Common myeloid progenitor, CD34-positive (primary cell): ENCODE data around the gene DTWD2.

Source experiments
- CTCF ChIA-PET: fragments of 350-600 bp; sonication (Branson Sonifier 250); formaldehyde crosslinking; loops from one replicate; lab custom pipeline; 2021; ENCODE audit warnings: antibody characterized with exemption; lab: Charles Lee
- POLR2A ChIA-PET: fragments of 350-600 bp; sonication (Branson Sonifier 250); formaldehyde crosslinking; loops from one replicate; lab custom pipeline; 2021; ENCODE audit warnings: antibody characterized with exemption; lab: Charles Lee
- DNase-seq, 3 donors: peaks; one replicate each; pipeline versions ENCODE4 v3.0.0 to v3.0.0-alpha.2; 2013
- H3K27ac ChIP-seq, 2 experiments: 1 replicate in 1 of 2; 2 replicates in 1 of 2; pipeline ENCODE4 v1.7.0; 2013; ENCODE audit warnings: inconsistent platforms in 2 of 2, low read length in 2 of 2, mild to moderate bottlenecking in 2 of 2, low read depth in 1 of 2, moderate library complexity in 1 of 2; ENCODE audit not compliant: severe bottlenecking in 2 of 2, insufficient read depth in 1 of 2, poor library complexity in 1 of 2
- H3K27me3 ChIP-seq, 5 experiments: replicated peaks in 2 of 5; 1 replicate in 3 of 5; 2 replicates in 2 of 5; pipeline versions ENCODE4 v1.6.1 to v1.7.0; 2013; ENCODE audit warnings: low read length in 4 of 5, mild to moderate bottlenecking in 2 of 5, moderate library complexity in 2 of 5, inconsistent platforms in 1 of 5; ENCODE audit not compliant: insufficient read depth in 5 of 5, control insufficient read depth in 4 of 5
- H3K36me3 ChIP-seq, 4 experiments: 1 replicate in 2 of 4; 2 replicates in 2 of 4; pipeline versions ENCODE4 v1.6.1 to v1.7.0; 2013; ENCODE audit warnings: low read length in 3 of 4, control low read depth in 1 of 4, mild to moderate bottlenecking in 1 of 4; ENCODE audit not compliant: control insufficient read depth in 4 of 4, insufficient read depth in 4 of 4
- H3K4me1 ChIP-seq, 4 experiments: 1 replicate in 3 of 4; 2 replicates in 1 of 4; pipeline versions ENCODE4 v1.6.1 to v1.7.1; 2013; ENCODE audit warnings: low read length in 3 of 4, mild to moderate bottlenecking in 3 of 4, control low read depth in 1 of 4, inconsistent platforms in 1 of 4, moderate library complexity in 1 of 4; ENCODE audit not compliant: control insufficient read depth in 4 of 4, insufficient read depth in 4 of 4; ENCODE audit errors: control extremely low read depth in 1 of 4
- H3K4me3 ChIP-seq, 7 experiments: 1 replicate in 4 of 7; 2 replicates in 3 of 7; pipeline versions ENCODE4 v1.5.1 to v1.7.0; 2013; ENCODE audit warnings: mild to moderate bottlenecking in 7 of 7, low read length in 6 of 7, moderate library complexity in 6 of 7, inconsistent platforms in 2 of 7, low read depth in 2 of 7, control low read depth in 1 of 7; ENCODE audit not compliant: insufficient read depth in 4 of 7, control insufficient read depth in 1 of 7; ENCODE audit errors: extremely low read depth in 1 of 7
- H3K9me3 ChIP-seq, 5 experiments: 1 replicate in 4 of 5; 2 replicates in 1 of 5; pipeline versions ENCODE4 v1.6.1 to v1.7.1; 2013; ENCODE audit warnings: low read length in 4 of 5, mild to moderate bottlenecking in 2 of 5, inconsistent platforms in 1 of 5, low read depth in 1 of 5, moderate library complexity in 1 of 5; ENCODE audit not compliant: control insufficient read depth in 4 of 5, insufficient read depth in 2 of 5; ENCODE audit errors: control extremely low read depth in 1 of 5
- WGBS: methylation state at CpG from one replicate; pipeline ENCODE4 v1.1.5; 2013; ENCODE audit not compliant: insufficient coverage; 5-methylcytosine and 5-hydroxymethylcytosine counted together

The DTWD2 gene

DNA sequence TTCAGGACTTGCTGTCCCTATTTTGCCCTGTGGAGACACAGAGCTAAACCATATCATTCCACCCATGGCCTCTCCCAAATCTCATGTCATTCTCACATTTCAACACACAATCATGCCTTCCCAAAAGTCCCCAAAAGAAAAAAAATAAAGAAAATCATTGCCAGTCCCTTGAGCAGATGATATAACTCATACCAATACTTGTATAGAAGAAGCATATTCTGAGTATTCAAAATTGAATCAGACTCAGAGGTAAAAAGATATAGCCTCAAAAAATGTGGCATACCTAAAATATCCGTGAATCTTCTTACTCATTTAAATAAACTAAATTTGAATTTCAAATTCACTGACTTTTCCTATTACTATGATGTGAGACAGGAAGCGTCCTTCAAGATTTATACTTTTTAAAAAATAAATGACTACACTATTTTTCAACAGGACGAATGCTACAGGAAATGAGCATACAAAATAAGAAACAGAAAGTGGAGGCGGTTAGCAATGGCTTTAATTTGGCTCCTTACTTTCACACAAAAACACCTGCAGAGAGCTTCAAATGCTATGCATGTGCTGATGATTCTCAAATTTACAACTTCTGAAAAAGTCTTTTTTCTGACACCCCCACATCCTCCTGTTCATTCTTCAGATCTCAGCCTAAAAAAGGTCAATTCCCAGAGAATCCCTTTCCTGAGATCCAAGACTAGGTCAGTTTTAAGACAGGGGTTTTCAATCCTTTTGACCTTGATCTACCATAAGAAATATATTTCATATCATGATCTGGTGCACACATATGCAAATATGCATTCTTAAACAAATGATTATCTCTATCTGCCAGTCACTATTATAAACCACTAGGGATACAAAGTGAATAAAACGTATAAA, 42.9 kb upstream of the DTWD2 start:
- POLR2A ChIA-PET: no interaction called here
- CTCF ChIA-PET: no interaction called here
- H3K27ac ChIP-seq: peak overlapping the region in 1 of 2 experiments; percentile 51

DNA sequence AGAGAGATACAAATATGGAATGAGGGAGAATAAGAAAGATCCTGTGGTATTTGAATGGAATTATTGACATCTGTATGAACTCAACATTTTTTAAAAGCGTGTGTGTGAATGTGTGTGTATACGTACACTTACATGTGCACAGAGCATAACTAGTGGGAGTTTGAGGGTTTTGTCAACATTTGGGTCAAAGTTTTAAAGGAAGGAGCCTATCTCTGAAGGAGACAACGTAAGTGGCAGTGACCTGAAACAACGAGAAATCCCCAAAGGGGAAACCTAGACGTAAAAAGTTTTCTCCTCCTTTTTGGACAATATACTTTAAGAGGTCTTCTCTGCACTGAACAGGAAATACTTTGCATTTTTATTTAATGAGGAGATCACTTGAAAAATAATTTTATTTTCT, 40.2 kb upstream of the DTWD2 start:
- Histone ChIP-seq H3K9me3 (no peaks in the 10 kb centered on the region), H3K4me3 (no peak overlapping the region), H3K27me3 (no peaks in the 10 kb centered on the region), H3K4me1 (peaks cover 3 to 27% (median 15%) of the 10 kb centered on the region in 4 experiments), H3K27ac (no peak overlapping the region), H3K36me3 (no peaks in the 10 kb centered on the region)
- POLR2A ChIA-PET: interaction anchor here (0.5 kb wide), 1 partner anchor 410 kb away, joined by 6 read pairs; no protein-coding TSS in a partner anchor
- 100% methylated on average over 3 of the region's 5 CpGs for WGBS
- DNase-seq: no peak
- CTCF ChIA-PET: no interaction called here

More for the DNA sequence above, 42.9 kb upstream of the DTWD2 start:
- Histone ChIP-seq H3K36me3 (no peaks in the 10 kb centered on the region), H3K4me1 (peaks cover 3 to 27% (median 15%) of the 10 kb centered on the region in 4 experiments), H3K27me3 (no peaks in the 10 kb centered on the region), H3K9me3 (no peaks in the 10 kb centered on the region), H3K4me3 (peak overlapping the region in 2 of 7 experiments; percentile 1 to 45)
- WGBS: 36% methylated on average over 2 of the region's 5 CpGs
- DNase-seq: peak in 2 of 3 donors; percentile 56 to 62

DNA sequence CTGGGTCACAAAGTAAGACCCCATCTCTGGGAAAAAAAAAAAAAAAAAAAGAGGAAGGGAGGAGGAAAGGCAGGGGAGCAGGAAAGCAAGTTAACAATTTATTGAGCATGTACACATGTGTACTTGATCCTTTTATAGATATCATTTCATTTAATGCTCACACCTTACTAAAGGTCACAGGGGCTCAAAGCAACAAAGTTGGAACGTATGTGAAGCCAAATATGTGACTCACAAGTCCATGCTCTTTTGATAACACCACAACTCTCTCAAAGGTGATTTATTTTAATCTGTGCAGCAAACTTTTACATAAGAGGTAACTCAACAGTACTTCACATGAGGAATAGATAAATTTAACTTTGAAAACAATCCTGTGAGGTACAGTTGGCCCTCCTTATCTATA, 34.4 kb upstream of the DTWD2 start:
- no CpG with 5 or more reads among the region's 1 CpG for WGBS
- POLR2A ChIA-PET: no interaction called here
- DNase-seq: no peak
- CTCF ChIA-PET: interaction anchor here (1.8 to 2.2 kb wide), 2 partner anchors 389 to 412 kb away, joined by 6 to 13 read pairs; no protein-coding TSS in a partner anchor
- no peaks in the 10 kb centered on the region for H3K9me3 ChIP-seq
- H3K4me1 ChIP-seq: peaks cover 3 to 25% (median 8%) of the 10 kb centered on the region in 4 experiments
- no peaks in the 10 kb centered on the region for H3K36me3 ChIP-seq
- no peak overlapping the region for H3K4me3 ChIP-seq
- no peaks in the 10 kb centered on the region for H3K27me3 ChIP-seq
- no peak overlapping the region for H3K27ac ChIP-seq

DNA sequence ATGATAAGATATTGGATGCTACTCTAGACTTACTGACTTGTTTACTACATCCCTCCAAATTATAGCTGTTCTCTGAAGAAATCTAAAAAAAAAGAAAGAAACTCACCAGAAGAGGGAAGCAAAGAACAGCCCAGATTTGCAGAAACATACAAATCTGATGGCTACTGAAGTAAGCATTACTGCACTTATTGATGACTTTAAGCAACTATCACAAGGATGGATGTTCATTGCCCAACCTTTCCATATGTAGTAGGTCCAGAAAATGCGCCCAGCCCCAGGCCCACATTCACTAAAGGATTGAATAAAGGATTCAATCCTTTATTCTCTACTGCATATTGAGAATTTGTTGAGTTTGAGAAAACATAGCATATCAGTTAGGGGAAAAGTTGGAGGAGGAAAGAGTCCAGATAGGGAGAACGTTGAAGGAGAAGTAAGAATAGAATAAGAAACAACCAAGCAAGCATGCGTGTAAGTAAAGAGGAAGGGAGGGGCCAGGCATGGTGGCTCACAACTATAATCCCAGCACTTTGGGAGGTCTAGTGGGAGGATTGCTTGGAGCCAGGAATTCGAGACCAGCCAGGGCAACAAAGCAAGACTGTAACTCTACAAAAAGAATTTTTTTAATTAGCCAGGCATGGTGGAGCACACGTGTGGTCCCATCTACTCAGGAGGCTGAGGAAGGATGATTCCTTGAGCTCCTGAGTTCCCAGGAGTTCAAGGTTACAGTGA, 33.8 kb upstream of the DTWD2 start:
- Histone ChIP-seq H3K4me1 (peaks cover 3 to 25% (median 8%) of the 10 kb centered on the region in 4 experiments), H3K27me3 (no peaks in the 10 kb centered on the region), H3K4me3 (no peak overlapping the region), H3K27ac (no peak overlapping the region), H3K36me3 (no peaks in the 10 kb centered on the region), H3K9me3 (no peaks in the 10 kb centered on the region)
- CTCF ChIA-PET: interaction anchor here (0.8 to 2.2 kb wide), 4 partner anchors 12 to 413 kb away, joined by 3 to 13 read pairs (median 5); no protein-coding TSS in a partner anchor
- WGBS: 47% methylated on average over 3 of the region's 5 CpGs
- POLR2A ChIA-PET: no interaction called here
- peak; percentile 52 to 66 (median 59) for DNase-seq

DNA sequence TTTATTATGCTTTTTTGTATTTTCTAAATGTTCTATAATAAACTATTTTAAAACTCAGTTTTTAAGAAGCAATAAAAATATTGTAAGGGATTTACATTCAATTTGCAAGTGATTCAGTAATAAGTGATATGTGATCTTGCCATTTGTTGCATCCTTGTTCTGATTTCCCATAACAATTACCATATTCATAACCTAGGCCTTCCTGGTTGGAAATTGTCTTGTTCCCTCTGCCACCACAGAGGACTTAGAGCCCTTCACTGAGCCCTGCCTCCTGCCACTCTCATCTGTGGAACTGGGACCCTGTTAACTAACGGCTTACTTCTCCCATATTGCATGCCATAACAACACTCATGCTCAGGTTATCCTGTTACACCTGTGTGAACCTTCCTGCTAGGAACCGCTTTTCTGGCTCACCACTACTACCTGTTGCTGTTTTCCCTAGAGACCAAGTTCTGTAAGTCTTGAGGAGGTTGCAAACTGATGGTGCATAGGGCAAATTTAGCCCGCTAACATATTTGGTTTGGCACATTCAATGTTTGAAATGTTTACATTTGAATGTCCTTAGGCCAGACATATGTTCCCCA, 32.9 kb upstream of the DTWD2 start:
- H3K9me3 ChIP-seq: no peaks in the 10 kb centered on the region
- peaks cover 3 to 25% (median 8%) of the 10 kb centered on the region in 4 experiments for H3K4me1 ChIP-seq
- H3K4me3 ChIP-seq: no peak overlapping the region
- ChIA-PET POLR2A (no interaction called here), CTCF (interaction anchor here (1.3 to 1.8 kb wide), 4 partner anchors 12 to 411 kb away, joined by 4 to 13 read pairs (median 4); no protein-coding TSS in a partner anchor)
- WGBS: 100% methylated on average over 1 of the region's 3 CpGs
- no peaks in the 10 kb centered on the region for H3K36me3 ChIP-seq
- no peaks in the 10 kb centered on the region for H3K27me3 ChIP-seq
- DNase-seq: no peak
- H3K27ac ChIP-seq: no peak overlapping the region

DNA sequence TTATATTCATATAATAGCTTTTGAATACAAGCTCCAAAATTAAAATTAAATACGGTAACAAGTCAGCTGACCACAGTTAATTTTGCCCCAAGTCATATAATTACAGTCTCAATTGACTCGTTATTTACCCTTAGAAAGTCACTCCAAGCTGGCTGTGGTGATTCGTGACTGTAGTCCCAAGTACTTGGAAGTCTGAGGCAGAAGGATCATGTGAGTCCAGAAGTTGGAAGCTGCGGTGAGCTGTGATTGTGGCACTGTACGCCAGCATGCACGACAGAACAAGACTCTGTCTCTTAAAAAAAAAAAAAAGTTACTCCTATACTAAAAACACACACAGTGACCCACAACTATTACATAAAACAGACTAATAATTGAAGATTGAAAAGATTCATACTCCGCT, 31.6 kb upstream of the DTWD2 start:
- WGBS: 87% methylated on average over 3 of the region's 7 CpGs
- ChIA-PET POLR2A (no interaction called here), CTCF (interaction anchor here (0.9 to 1.4 kb wide), 7 partner anchors 13 to 450 kb away, joined by 3 to 9 read pairs (median 4); no protein-coding TSS in a partner anchor)
- peak in 1 of 3 donors; percentile 12 for DNase-seq
- Histone ChIP-seq H3K9me3 (no peaks in the 10 kb centered on the region), H3K4me3 (no peak overlapping the region), H3K36me3 (no peaks in the 10 kb centered on the region), H3K27ac (no peak overlapping the region), H3K4me1 (peaks cover 3 to 25% (median 8%) of the 10 kb centered on the region in 4 experiments), H3K27me3 (no peaks in the 10 kb centered on the region)
